Activated T-helper 2 cell treated with anti-CD3 and anti-CD28 coated beads, Interferon-gamma antibody, Interleukin-2, Interleukin-4, amounts not matched to agents 10 μg/mL and 5 μg/mL and 100 μg/mL, durations not matched to agents 14 hours and 24 hours and 36 hours (primary cell): Measurements from ENCODE around the gene ING4. TPM values are rescaled to one million over a fixed set of nuclear protein-coding genes. Genes with fewer than 3 reads are reported as not detected.

ENCODE experiments used
- DNase-seq: peaks from one replicate; pipeline ENCODE4 v3.0.0; 2021; ENCODE audit warnings: low spot score
- H3K27ac Mint-ChIP-seq: one replicate; pipeline ENCODE4 v1.8.0; 2021; ENCODE audit warnings: mixed read lengths
- H3K27me3 Mint-ChIP-seq: one replicate; pipeline ENCODE4 v1.8.0; 2021; ENCODE audit warnings: low read depth, mixed read lengths
- H3K36me3 Mint-ChIP-seq: one replicate; pipeline ENCODE4 v1.8.0; 2021; ENCODE audit warnings: low read depth, mixed read lengths
- H3K4me1 Mint-ChIP-seq: one replicate; pipeline ENCODE4 v1.8.0; 2021; ENCODE audit warnings: low read depth, mixed read lengths
- H3K4me3 Mint-ChIP-seq: one replicate; pipeline ENCODE4 v1.8.0; 2021; ENCODE audit warnings: low read depth, mild to moderate bottlenecking, moderate library complexity, mixed read lengths
- H3K9me3 Mint-ChIP-seq: one replicate; pipeline ENCODE4 v1.8.0; 2021; ENCODE audit warnings: mixed read lengths
- intact Hi-C: fragments of 100-400 bp; cut with micrococcal nuclease; formaldehyde crosslinking; loops from one replicate; pipeline ENCODE4 v1.15.1; 2023
- total RNA-seq: library from RNA; stranded (reverse); gene quantifications from 2 replicates; pipeline ENCODE4 v1.2.3, GENCODE V29; 2022

Gene ING4
- total RNA-seq, 1 donor from 2014 or later = 19.1 TPM

GRCh38 chr12:6620137-6620884 is 42.6 kb downstream of the ING4 start:
- Mint-ChIP-seq H3K4me1 (peaks cover 3% of the 10 kb centered on the region), H3K36me3 (peaks cover 3% of the 10 kb centered on the region), H3K9me3 (no peaks in the 10 kb centered on the region), H3K4me3 (peak overlapping the region; percentile 65), H3K27ac (no peak overlapping the region), H3K27me3 (no peaks in the 10 kb centered on the region)
- peak; percentile 47 for DNase-seq
- intact Hi-C loops = no loop called here

- no peak for DNase-seq
- Mint-ChIP-seq H3K4me3 (no peak overlapping the region), H3K27ac (peak overlapping the region; percentile 51), H3K36me3 (peaks cover 3% of the 10 kb centered on the region), H3K27me3 (no peaks in the 10 kb centered on the region), H3K4me1 (peaks cover 5% of the 10 kb centered on the region), H3K9me3 (no peaks in the 10 kb centered on the region)
- intact Hi-C loops = no loop called here
These were observed 44.3 kb downstream of the ING4 start for GRCh38 chr12:6618483-6619225.

- Mint-ChIP-seq H3K36me3 (peaks cover 3% of the 10 kb centered on the region), H3K4me1 (peaks cover 28% of the 10 kb centered on the region), H3K4me3 (no peak overlapping the region), H3K27me3 (no peaks in the 10 kb centered on the region), H3K9me3 (no peaks in the 10 kb centered on the region), H3K27ac (peak overlapping the region; percentile 12)
- intact Hi-C loops = no loop called here
- DNase-seq = no peak
These were observed 47.1 kb downstream of the ING4 start for GRCh38 chr12:6615802-6616201.

GRCh38 chr12:6614513-6615172 is 48.3 kb downstream of the ING4 start:
- Mint-ChIP-seq H3K36me3 (peaks cover 3% of the 10 kb centered on the region), H3K27me3 (no peaks in the 10 kb centered on the region), H3K9me3 (no peaks in the 10 kb centered on the region), H3K4me3 (no peak overlapping the region), H3K27ac (peak overlapping the region; percentile 58), H3K4me1 (peaks cover 29% of the 10 kb centered on the region)
- intact Hi-C loops = no loop called here
- DNase-seq = no peak

GRCh38 chr12:6613776-6614512 is 49.0 kb downstream of the ING4 start:
- Mint-ChIP-seq H3K36me3 (no peaks in the 10 kb centered on the region), H3K4me3 (no peak overlapping the region)
- DNase-seq = no peak

GRCh38 chr12:6613015-6613775 is 49.7 kb downstream of the ING4 start:
- Mint-ChIP-seq H3K4me3 (no peak overlapping the region), H3K9me3 (no peaks in the 10 kb centered on the region), H3K27me3 (no peaks in the 10 kb centered on the region), H3K27ac (no peak overlapping the region), H3K4me1 (peaks cover 29% of the 10 kb centered on the region), H3K36me3 (no peaks in the 10 kb centered on the region)
- intact Hi-C loops = no loop called here
- DNase-seq = peak; percentile 31

More at GRCh38 chr12:6613776-6614512, 49.0 kb downstream of the ING4 start:
- Mint-ChIP-seq H3K27me3 (no peaks in the 10 kb centered on the region), H3K4me1 (peaks cover 29% of the 10 kb centered on the region), H3K27ac (peak overlapping the region; percentile 58), H3K9me3 (no peaks in the 10 kb centered on the region)
- intact Hi-C loops = no loop called here

GRCh38 chr12:6612652-6613014 is 50.3 kb downstream of the ING4 start:
- intact Hi-C loops = no loop called here
- peak overlapping the region; percentile 40 for H3K4me3 Mint-ChIP-seq
- H3K9me3 Mint-ChIP-seq = no peaks in the 10 kb centered on the region

GRCh38 chr12:6612247-6612646 is 50.7 kb downstream of the ING4 start:
- peak overlapping the region; percentile 17 for H3K27ac Mint-ChIP-seq
- peaks cover 27% of the 10 kb centered on the region for H3K4me1 Mint-ChIP-seq
- no peaks in the 10 kb centered on the region for H3K36me3 Mint-ChIP-seq
- DNase-seq = no peak
- intact Hi-C loops = no loop called here
- peak overlapping the region; percentile 40 for H3K4me3 Mint-ChIP-seq
- no peaks in the 10 kb centered on the region for H3K9me3 Mint-ChIP-seq
- no peaks in the 10 kb centered on the region for H3K27me3 Mint-ChIP-seq

More at GRCh38 chr12:6612652-6613014, 50.3 kb downstream of the ING4 start:
- Mint-ChIP-seq H3K36me3 (no peaks in the 10 kb centered on the region), H3K27ac (peak overlapping the region; percentile 17), H3K27me3 (no peaks in the 10 kb centered on the region), H3K4me1 (peaks cover 27% of the 10 kb centered on the region)
- no peak for DNase-seq

- Mint-ChIP-seq H3K4me1 (peaks cover 42% of the 10 kb centered on the region), H3K36me3 (peaks cover 22% of the 10 kb centered on the region), H3K9me3 (no peaks in the 10 kb centered on the region), H3K27ac (no peak overlapping the region), H3K27me3 (no peaks in the 10 kb centered on the region), H3K4me3 (no peak overlapping the region)
- intact Hi-C loops = loop anchor here (5.0 kb wide), 2 partner anchors 174 to 219 kb away; partner anchors contain the start of gene P3H3
- no peak for DNase-seq
These were observed 54.2 kb downstream of the ING4 start for GRCh38 chr12:6608592-6609281.

GRCh38 chr12:6607751-6608591 is 54.9 kb downstream of the ING4 start:
- Mint-ChIP-seq H3K36me3 (peaks cover 29% of the 10 kb centered on the region), H3K27ac (no peak overlapping the region), H3K9me3 (no peaks in the 10 kb centered on the region), H3K4me1 (peaks cover 45% of the 10 kb centered on the region), H3K27me3 (no peaks in the 10 kb centered on the region), H3K4me3 (no peak overlapping the region)
- peak; percentile 69 for DNase-seq
- intact Hi-C loops = loop anchor here (1.0 to 5.0 kb wide), 7 partner anchors 33 to 219 kb away; partner anchors contain the start of genes ING4, MRPL51, P3H3 and ZNF384
